Left colon (tissue), 2 donors: ENCODE data around the gene SOCS2. TPM values are rescaled to one million over a fixed set of nuclear protein-coding genes. Genes with fewer than 3 reads are reported as not detected.
"Not testable (repeated sequence)": the region's sequence is repeated elsewhere in the genome, so short reads cannot be mapped to it uniquely, and the experiment has no call there.

Experiments used
- ATAC-seq: fragments of 200-7000 bp; cut with Tn5 transposase; one replicate; pipeline ENCODE4 v1.9.1; 2020; ENCODE audit warnings: mild to moderate bottlenecking, moderate library complexity
- DNase-seq, 2 donors: peaks; one replicate each; pipeline ENCODE4 v3.0.0-alpha.2; 2020
- intact Hi-C, 2 donors: fragments of 100-400 bp; cut with DNase I in 1 of 2; cut with micrococcal nuclease in 1 of 2; formaldehyde crosslinking; loops; one replicate each; pipeline versions ENCODE4 v1.11.2 to v1.14.0; 2022; cut with DNase I, micrococcal nuclease
- total RNA-seq, 2 donors: library from RNA; stranded (reverse); fragmentation: NEBNext Ultra II Directional; extraction: Animal tissue kit (Norgen Biotek cat#: 25700); gene quantifications; one replicate each; pipeline ENCODE4 v1.2.1, GENCODE V29; 2021
- donor health status: DM: no; HTN: no; CAD: no.
- donor health status: DM: yes; HTN: yes; CAD: no.

The SOCS2 gene
- total RNA-seq, 2 donors from 2014 or later = 19.5 to 27.9 TPM

- intact Hi-C loops, ATAC-seq, DNase-seq: not testable (repeated sequence)
Observed at GRCh38 chr12:93558685-93559084, 13.8 kb upstream of the SOCS2 start.

- intact Hi-C loops = no loop called here
- DNase-seq = no peak
- peak; percentile 56 for ATAC-seq
Observed at GRCh38 chr12:93563807-93564538, 8.5 kb upstream of the SOCS2 start.

GRCh38 chr12:93565760-93566159 lies 6.7 kb upstream of the SOCS2 start:
- intact Hi-C loops = loop anchor here in 1 of 2 donors (5.0 kb wide), 1 partner anchor 537 kb away; no protein-coding TSS in a partner anchor
- no peak for DNase-seq
- no peak for ATAC-seq

- intact Hi-C loops = loop anchor here in 1 of 2 donors (5.0 kb wide), 1 partner anchor 535 kb away; no protein-coding TSS in a partner anchor
- DNase-seq = no peak
- ATAC-seq = no peak
Observed at GRCh38 chr12:93567174-93567573, 5.3 kb upstream of the SOCS2 start.

- ATAC-seq (no peak), DNase-seq (no peak)
- intact Hi-C loops = loop anchor here in 1 of 2 donors (5.0 kb wide), 1 partner anchor 534 kb away; no protein-coding TSS in a partner anchor
Observed at GRCh38 chr12:93568091-93568490, 4.4 kb upstream of the SOCS2 start.

- intact Hi-C loops = loop anchor here in 1 of 2 donors (5.0 kb wide), 1 partner anchor 533 kb away; no protein-coding TSS in a partner anchor
- DNase-seq (no peak), ATAC-seq (no peak)
Observed at GRCh38 chr12:93569301-93569655, 3.2 kb upstream of the SOCS2 start.

- DNase-seq (peak; percentile 91 to 92), ATAC-seq (peak; percentile 75)
- intact Hi-C loops = loop anchor here in 1 of 2 donors (5.0 to 10.0 kb wide), 3 partner anchors 105 to 532 kb away; partner anchors contain the start of gene CRADD
Observed at GRCh38 chr12:93569656-93570551, 2.6 kb upstream of the SOCS2 start.

GRCh38 chr12:93570552-93571364 lies 1.7 kb upstream of the SOCS2 start:
- ATAC-seq (peak; percentile 75), DNase-seq (peak; percentile 96 to 97)
- intact Hi-C loops = loop anchor here in 1 of 2 donors (5.0 to 10.0 kb wide), 2 partner anchors 104 to 172 kb away; partner anchors contain the start of gene CRADD

GRCh38 chr12:93571365-93571924 lies 1.0 kb upstream of the SOCS2 start:
- ATAC-seq (peak; percentile 36), DNase-seq (peak; percentile 84 to 87)
- intact Hi-C loops = loop anchor here in 1 of 2 donors (5.0 to 10.0 kb wide), 2 partner anchors 103 to 171 kb away; partner anchors contain the start of gene CRADD

- ATAC-seq (no peak), DNase-seq (peak; percentile 28 to 58)
- intact Hi-C loops = loop anchor here in 1 of 2 donors (5.0 to 10.0 kb wide), 2 partner anchors 102 to 169 kb away; partner anchors contain the start of gene CRADD
Observed at GRCh38 chr12:93572712-93573551, 457 bp downstream of the SOCS2 start.

- intact Hi-C loops = loop anchor here in 1 of 2 donors (5.0 to 10.0 kb wide), 2 partner anchors 101 to 169 kb away; partner anchors contain the start of gene CRADD
- DNase-seq = peak; percentile 41 to 43
- ATAC-seq = peak; percentile 15
Observed at GRCh38 chr12:93573552-93574223, 1.2 kb downstream of the SOCS2 start.

GRCh38 chr12:93577222-93577621 lies 4.7 kb downstream of the SOCS2 start:
- ATAC-seq = no peak
- DNase-seq = no peak
- intact Hi-C loops = loop anchor here in 1 of 2 donors (10.0 kb wide), 1 partner anchor 98 kb away; the partner anchor contains the start of gene CRADD

- intact Hi-C loops = loop anchor here in 1 of 2 donors (10.0 kb wide), 1 partner anchor 97 kb away; the partner anchor contains the start of gene CRADD
- no peak for ATAC-seq
- no peak for DNase-seq
Observed at GRCh38 chr12:93578221-93578620, 5.7 kb downstream of the SOCS2 start.

GRCh38 chr12:93580682-93581081 lies 8.2 kb downstream of the SOCS2 start:
- ATAC-seq (no peak), DNase-seq (no peak)
- intact Hi-C loops = no loop called here

GRCh38 chr12:93581370-93581769 lies 8.9 kb downstream of the SOCS2 start:
- ATAC-seq = no peak
- DNase-seq = no peak
- intact Hi-C loops = no loop called here

- DNase-seq = no peak
- no peak for ATAC-seq
- intact Hi-C loops = no loop called here
Observed at GRCh38 chr12:93582351-93582750, 9.9 kb downstream of the SOCS2 start.
